Measurements from ENCODE around the gene STK32B.

STK32B gene

GRCh38 chr4:5018603-5019002 lies 32.7 kb upstream of the STK32B start:
- TF ChIP-seq TEAD4 (IDR thresholded peaks at IDR 0.05) (no peak), CEBPB (IDR thresholded peaks at IDR 0.05) (no peak), REST (IDR thresholded peaks at IDR 0.05; ENCODE audit: low read depth) (no peak), MAX (IDR thresholded peaks at IDR 0.05) (no peak), RAD21 (IDR thresholded peaks at IDR 0.05; ENCODE audit: low read depth) (no peak), USF1 (IDR thresholded peaks at IDR 0.05) (no peak), ZBTB7A (IDR thresholded peaks at IDR 0.05; ENCODE audit: low read depth) (no peak), TCF12 (IDR thresholded peaks at IDR 0.05; ENCODE audit: low read depth) (no peak), TAF1 (IDR thresholded peaks at IDR 0.05; ENCODE audit: low read depth) (no peak), FOXM1 (IDR thresholded peaks at IDR 0.05; ENCODE audit: borderline replicate concordance, low read depth) (no peak), YY1 (IDR thresholded peaks at IDR 0.05; ENCODE audit: low read depth) (no peak), CREB1 (IDR thresholded peaks at IDR 0.05; ENCODE audit: low read depth) (no peak), EGR1 (IDR thresholded peaks at IDR 0.05) (no peak), NFIC (IDR thresholded peaks at IDR 0.05) (no peak), EP300 (IDR thresholded peaks at IDR 0.05; ENCODE audit: borderline replicate concordance) (no peak)

GRCh38 chr4:5019274-5019673 lies 32.0 kb upstream of the STK32B start, which contains the start of gene CYTL1:
CYTL1 (minus strand) TSS chr4:5019458; CDS start chr4:5019445, 13 bp downstream.
- TF ChIP-seq RAD21 (IDR thresholded peaks at IDR 0.05; ENCODE audit: low read depth) (no peak), NFIC (IDR thresholded peaks at IDR 0.05) (no peak), ZBTB7A (IDR thresholded peaks at IDR 0.05; ENCODE audit: low read depth) (no peak), YY1 (IDR thresholded peaks at IDR 0.05; ENCODE audit: low read depth) (no peak), TAF1 (IDR thresholded peaks at IDR 0.05; ENCODE audit: low read depth) (no peak), CEBPB (IDR thresholded peaks at IDR 0.05) (no peak), EGR1 (IDR thresholded peaks at IDR 0.05) (no peak), CREB1 (IDR thresholded peaks at IDR 0.05; ENCODE audit: low read depth) (no peak), MAX (IDR thresholded peaks at IDR 0.05) (no peak), FOXM1 (IDR thresholded peaks at IDR 0.05; ENCODE audit: borderline replicate concordance, low read depth) (no peak), USF1 (IDR thresholded peaks at IDR 0.05) (no peak), TEAD4 (IDR thresholded peaks at IDR 0.05) (no peak), TCF12 (IDR thresholded peaks at IDR 0.05; ENCODE audit: low read depth) (no peak), REST (IDR thresholded peaks at IDR 0.05; ENCODE audit: low read depth) (no peak), EP300 (IDR thresholded peaks at IDR 0.05; ENCODE audit: borderline replicate concordance) (no peak)

GRCh38 chr4:5019796-5020195 lies 31.5 kb upstream of the STK32B start:
- TF ChIP-seq NFIC (IDR thresholded peaks at IDR 0.05): no peak
- TF ChIP-seq TEAD4 (IDR thresholded peaks at IDR 0.05): no peak
- no peak for TF ChIP-seq TCF12 (IDR thresholded peaks at IDR 0.05; ENCODE audit: low read depth)
- TF ChIP-seq ZBTB7A (IDR thresholded peaks at IDR 0.05; ENCODE audit: low read depth): no peak
- no peak for TF ChIP-seq MAX (IDR thresholded peaks at IDR 0.05)
- TF ChIP-seq YY1 (IDR thresholded peaks at IDR 0.05; ENCODE audit: low read depth): no peak
- no peak for TF ChIP-seq RAD21 (IDR thresholded peaks at IDR 0.05; ENCODE audit: low read depth)
- TF ChIP-seq REST (IDR thresholded peaks at IDR 0.05; ENCODE audit: low read depth): no peak
- TF ChIP-seq CEBPB (IDR thresholded peaks at IDR 0.05): no peak
- no peak for TF ChIP-seq EP300 (IDR thresholded peaks at IDR 0.05; ENCODE audit: borderline replicate concordance)
- no peak for TF ChIP-seq TAF1 (IDR thresholded peaks at IDR 0.05; ENCODE audit: low read depth)

GRCh38 chr4:5020341-5020740 lies 30.9 kb upstream of the STK32B start:
- TF ChIP-seq TEAD4 (IDR thresholded peaks at IDR 0.05) (no peak), MAX (IDR thresholded peaks at IDR 0.05) (no peak), EGR1 (IDR thresholded peaks at IDR 0.05) (no peak), EP300 (IDR thresholded peaks at IDR 0.05; ENCODE audit: borderline replicate concordance) (no peak), YY1 (IDR thresholded peaks at IDR 0.05; ENCODE audit: low read depth) (no peak), ZBTB7A (IDR thresholded peaks at IDR 0.05; ENCODE audit: low read depth) (no peak), USF1 (IDR thresholded peaks at IDR 0.05) (no peak)

All from Ishikawa (cell line).